ENCODE data around the gene CABS1. TPM values are rescaled to one million over a fixed set of nuclear protein-coding genes. Genes with fewer than 3 reads are reported as not detected.

CABS1 gene
- not detected for total RNA-seq

DNA sequence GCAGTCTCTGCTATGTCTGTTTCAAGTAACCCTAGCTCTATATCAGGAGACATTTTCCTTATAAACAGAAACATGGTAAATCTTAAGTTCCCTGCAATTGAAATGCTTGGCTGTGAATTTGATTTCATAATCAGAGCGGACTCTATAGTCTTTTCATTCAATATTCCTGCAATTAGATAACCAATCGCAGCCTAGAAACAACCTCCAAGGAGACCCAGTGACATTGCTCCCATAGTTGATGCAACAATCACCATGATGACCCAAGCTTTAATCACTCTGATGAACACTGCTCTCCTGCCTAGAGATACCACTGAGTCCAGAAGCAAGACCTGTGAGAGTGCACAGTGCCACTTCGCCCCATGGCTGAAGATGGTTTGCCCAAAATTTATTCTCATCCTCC lies at the start of gene CABS1:
CABS1 (plus strand) TSS at position 301 of the 400 bp plus-strand sequence; CDS start at position 360, 59 bp downstream.

DNA sequence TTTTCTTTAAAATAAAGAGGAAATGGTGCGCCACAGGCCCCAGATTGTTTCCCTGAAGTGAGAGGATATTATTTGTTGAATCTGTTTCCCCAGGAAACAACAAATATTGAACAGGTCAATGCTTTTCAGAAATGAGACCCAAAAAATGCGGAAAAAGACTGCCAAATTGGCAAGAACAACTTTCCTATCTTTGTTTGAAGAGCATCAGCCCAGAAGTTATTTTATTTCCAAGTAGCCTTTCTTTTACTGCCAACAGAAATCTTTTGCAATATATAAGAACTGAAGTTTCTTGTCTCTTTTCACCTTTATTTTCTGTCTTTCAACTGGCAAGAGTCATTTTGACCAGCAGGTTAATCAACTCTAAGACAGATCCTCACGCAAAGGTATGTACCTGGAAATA lies 25.7 kb downstream of the CABS1 start, which contains the start of gene SMR3A:
SMR3A (plus strand) TSS at position 301 of the 400 bp plus-strand sequence. CDS start 1,356 bp downstream, outside the sequence.

DNA sequence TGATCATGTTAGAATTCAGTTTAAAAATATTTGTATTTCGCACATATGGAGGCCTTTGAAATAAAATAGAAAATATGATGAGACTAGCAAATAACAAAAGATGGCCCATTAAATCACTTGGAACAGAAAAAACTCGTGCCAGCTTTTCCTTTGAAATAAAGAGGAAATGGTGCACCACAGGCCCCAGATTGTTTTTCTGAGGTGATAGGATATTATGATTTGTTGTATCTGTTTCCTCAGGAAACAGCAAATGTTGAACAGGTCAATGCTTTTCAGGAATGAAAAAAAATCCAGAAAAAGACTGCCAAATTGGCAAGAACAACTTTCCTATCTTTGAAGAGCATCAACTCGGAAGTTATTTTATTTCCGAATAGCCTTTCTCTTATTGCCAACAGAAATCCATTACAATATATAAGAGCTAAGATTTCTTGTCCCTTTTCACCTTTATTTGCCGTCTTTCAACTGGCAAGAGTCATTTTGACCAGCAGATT lies 48.0 kb downstream of the CABS1 start, which contains the start of gene SMR3B:
SMR3B (plus strand) TSS at position 441 of the 491 bp plus-strand sequence. CDS start 1,380 bp downstream, outside the sequence.

Other genes starting within 250 kb of the CABS1 start
- gene PRR27, start 180.7 kb upstream of the CABS1 start, total RNA-seq: not detected
- gene ODAM, start 139.3 kb upstream of the CABS1 start, total RNA-seq: not detected
- not detected for gene FDCSP, start 108.9 kb upstream of the CABS1 start, total RNA-seq
- not detected for gene CSN3, start 92.4 kb upstream of the CABS1 start, total RNA-seq
- not detected for gene SMR3A, start 25.8 kb downstream of the CABS1 start, total RNA-seq
- not detected for gene SMR3B, start 48.1 kb downstream of the CABS1 start, total RNA-seq
- not detected for gene OPRPN, start 63.0 kb downstream of the CABS1 start, total RNA-seq
- gene MUC7, start 137.2 kb downstream of the CABS1 start, total RNA-seq: not detected
- not detected for gene AMTN, start 183.6 kb downstream of the CABS1 start, total RNA-seq

All from parietal lobe (tissue), 1 donor.